Stimulated activated naive CD4-positive, alpha-beta T cell treated with Interleukin-2 at 50 U/mL for 16 hours (primary cell): ENCODE measurements around the gene GOLGB1.

Experiments
- DNase-seq: peaks from one replicate; lab custom pipeline; 2025; lab: John Stamatoyannopoulos, UW

The GOLGB1 gene

GRCh38 chr3:121637922-121638321, 111.6 kb downstream of the GOLGB1 start:
- DNase-seq: no peak

- no peak for DNase-seq
Observed at GRCh38 chr3:121630355-121630754, 119.2 kb downstream of the GOLGB1 start.

GRCh38 chr3:121629601-121630000, 119.9 kb downstream of the GOLGB1 start:
- no peak for DNase-seq

- DNase-seq: no peak
Observed at GRCh38 chr3:121627622-121628021, 121.9 kb downstream of the GOLGB1 start.

GRCh38 chr3:121627211-121627610, 122.3 kb downstream of the GOLGB1 start:
- no peak for DNase-seq

GRCh38 chr3:121626495-121626894, 123.0 kb downstream of the GOLGB1 start:
- DNase-seq: no peak

- DNase-seq: no peak
Observed at GRCh38 chr3:121624147-121624899, 125.2 kb downstream of the GOLGB1 start.

GRCh38 chr3:121621491-121621890, 128.1 kb downstream of the GOLGB1 start:
- no peak for DNase-seq

GRCh38 chr3:121619691-121620090, 129.8 kb downstream of the GOLGB1 start:
- no peak for DNase-seq
